ENCODE results near the gene STRBP.

The STRBP gene

GRCh38 chr9:123131258-123131657, 137.1 kb downstream of the STRBP start:
- no peak for DNase-seq (ENCODE audit: low read depth, low spot score)

- no peak for DNase-seq (ENCODE audit: low read depth, low spot score)
These were observed 139.0 kb downstream of the STRBP start for GRCh38 chr9:123129423-123129822.

DNA sequence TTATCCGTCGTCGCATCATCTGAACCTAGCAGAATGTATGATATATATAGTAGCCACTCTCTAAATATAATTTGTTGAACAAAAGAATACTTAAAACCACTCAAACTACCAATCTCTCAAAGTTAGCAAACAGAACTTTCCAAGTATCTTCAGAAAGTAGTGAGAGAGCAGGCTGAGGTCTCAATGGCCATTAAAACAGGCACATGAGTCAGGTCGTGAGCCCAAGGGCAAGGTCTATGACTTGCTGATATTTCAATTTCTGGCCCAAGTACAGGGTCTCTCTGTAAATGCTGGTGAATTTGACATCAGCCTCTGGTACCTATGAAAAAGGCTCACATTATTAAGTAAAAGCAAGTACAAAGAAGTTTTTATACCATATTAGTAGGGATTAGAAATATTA, 139.8 kb downstream of the STRBP start:
- no peak for DNase-seq (ENCODE audit: low read depth, low spot score)

DNA sequence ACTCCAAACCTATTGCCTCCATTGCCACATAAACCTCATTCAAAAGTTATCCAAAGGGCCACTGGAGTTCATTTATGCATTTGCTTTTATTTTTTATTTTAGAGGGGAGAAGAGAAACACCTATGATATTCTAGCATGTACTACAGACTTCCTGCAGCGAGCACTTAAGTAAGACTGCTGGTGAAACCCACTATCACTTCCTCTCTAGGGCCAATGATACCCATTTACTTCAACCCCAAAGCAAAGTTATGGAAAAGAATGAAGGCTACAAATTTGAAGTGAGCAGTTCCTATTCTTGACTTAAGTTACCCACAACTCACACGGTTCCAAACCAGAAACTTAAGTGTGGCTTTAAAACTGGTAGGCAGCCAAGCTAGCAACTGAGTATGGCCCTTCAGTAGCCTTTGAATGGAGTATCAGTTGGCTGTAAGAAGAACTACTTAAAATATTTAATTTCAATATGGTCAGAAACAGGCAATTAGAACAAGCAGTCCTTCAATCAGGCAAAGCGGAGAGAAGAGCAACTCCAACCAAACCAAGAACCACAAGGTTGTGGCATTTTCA, 140.8 kb downstream of the STRBP start:
- no peak for DNase-seq (ENCODE audit: low read depth, low spot score)

DNA sequence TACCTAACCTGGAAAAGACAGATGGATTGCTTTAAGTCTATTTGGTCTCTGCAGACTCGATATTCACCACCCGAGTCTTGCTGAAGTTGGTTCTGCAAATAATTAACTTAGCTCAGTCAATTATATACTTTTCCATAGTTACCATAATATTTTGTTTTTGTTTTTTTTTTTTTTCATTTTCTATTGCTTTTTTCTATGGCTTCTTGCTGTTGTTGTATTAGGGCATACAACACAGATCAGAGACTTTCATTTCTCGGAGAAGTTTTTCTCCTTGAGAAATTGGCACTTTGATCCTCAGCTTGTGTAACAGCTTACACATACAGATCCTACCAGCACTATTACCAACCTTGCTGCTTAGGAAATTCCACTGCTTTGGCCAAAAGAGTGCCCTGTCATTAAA, 146.9 kb downstream of the STRBP start:
- DNase-seq (ENCODE audit: low read depth, low spot score): no peak

DNA sequence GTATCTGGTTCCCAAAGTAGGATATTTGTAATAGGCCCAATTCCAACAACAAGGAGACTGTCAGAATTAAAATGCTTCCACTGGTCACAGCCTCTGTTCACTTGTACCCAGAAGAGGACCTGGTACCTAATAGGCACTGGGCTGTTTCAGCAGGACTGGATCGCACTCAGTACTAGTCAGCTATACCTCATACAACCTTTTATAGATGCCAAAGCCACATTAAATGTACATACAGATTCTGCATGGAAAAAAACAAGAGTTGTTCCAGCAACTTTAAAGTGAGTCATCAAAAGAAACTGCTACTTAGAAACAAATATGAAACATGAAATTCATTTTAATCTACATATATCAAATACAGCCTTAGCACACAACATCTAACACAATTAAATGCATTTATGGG, 147.4 kb downstream of the STRBP start:
- no peak for DNase-seq (ENCODE audit: low read depth, low spot score)

- no peak for DNase-seq (ENCODE audit: low read depth, low spot score)
These were observed 148.3 kb downstream of the STRBP start for GRCh38 chr9:123120131-123120530.

GRCh38 chr9:123119566-123119965, 148.8 kb downstream of the STRBP start:
- no peak for DNase-seq (ENCODE audit: low read depth, low spot score)

DNA sequence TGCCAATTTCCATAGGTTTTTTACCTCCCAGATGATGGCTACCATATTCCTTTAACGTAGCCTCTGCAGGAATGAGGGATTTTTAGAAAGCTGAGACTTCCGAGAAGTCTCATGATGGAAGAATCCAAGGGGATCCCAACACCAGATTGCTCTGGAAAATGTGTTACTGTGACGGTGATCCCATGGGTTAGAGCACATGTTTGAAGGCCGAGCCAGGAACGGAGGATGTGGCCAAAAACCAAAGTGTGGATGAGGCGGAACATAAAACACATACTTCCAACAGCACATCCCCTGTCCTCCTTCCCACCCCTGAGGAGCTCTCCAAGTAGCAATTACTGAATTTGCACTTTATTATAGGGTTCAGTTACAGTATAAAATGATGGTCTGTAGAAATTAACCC, 152.3 kb downstream of the STRBP start:
- no peak for DNase-seq (ENCODE audit: low read depth, low spot score)

DNA sequence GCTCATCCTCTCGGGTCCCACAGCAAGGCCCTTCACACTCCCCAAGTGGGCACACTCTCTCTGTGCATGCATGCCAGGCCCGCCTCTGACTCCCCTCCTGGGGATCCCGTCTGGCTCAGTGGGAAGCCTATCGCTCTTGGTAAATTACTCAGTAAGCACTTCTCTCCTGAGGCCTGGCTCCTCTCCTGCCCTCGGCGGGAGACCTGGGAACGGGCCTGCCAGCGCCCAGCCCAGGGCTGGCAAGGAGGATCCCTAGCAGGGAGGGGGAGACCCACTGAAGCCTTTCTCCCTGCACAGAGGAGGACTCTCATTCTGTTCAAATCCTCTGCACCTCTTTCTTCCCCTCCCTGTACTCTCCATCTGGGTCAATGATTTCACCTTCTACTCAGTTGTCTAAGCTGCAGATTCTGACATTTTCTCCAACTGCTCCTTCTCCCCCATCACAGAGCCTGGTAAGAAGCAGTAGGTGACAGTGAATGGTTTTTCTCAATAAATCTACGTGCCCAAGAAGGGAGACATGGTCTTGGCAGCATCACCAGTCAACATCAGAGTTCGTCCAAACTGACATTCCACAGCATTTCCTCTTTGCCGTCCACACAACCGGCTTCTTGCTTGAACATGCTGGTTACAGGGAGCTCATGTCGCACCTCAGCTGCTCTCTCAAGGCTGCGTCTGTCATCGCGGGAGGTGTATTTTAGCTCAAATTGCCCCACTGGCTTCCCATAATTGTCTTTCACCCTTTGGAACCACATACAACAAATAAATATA, 153.1 kb downstream of the STRBP start:
- DNase-seq (ENCODE audit: low read depth, low spot score): no peak

GRCh38 chr9:123113185-123113584, 155.2 kb downstream of the STRBP start:
- no peak for DNase-seq (ENCODE audit: low read depth, low spot score)

DNA sequence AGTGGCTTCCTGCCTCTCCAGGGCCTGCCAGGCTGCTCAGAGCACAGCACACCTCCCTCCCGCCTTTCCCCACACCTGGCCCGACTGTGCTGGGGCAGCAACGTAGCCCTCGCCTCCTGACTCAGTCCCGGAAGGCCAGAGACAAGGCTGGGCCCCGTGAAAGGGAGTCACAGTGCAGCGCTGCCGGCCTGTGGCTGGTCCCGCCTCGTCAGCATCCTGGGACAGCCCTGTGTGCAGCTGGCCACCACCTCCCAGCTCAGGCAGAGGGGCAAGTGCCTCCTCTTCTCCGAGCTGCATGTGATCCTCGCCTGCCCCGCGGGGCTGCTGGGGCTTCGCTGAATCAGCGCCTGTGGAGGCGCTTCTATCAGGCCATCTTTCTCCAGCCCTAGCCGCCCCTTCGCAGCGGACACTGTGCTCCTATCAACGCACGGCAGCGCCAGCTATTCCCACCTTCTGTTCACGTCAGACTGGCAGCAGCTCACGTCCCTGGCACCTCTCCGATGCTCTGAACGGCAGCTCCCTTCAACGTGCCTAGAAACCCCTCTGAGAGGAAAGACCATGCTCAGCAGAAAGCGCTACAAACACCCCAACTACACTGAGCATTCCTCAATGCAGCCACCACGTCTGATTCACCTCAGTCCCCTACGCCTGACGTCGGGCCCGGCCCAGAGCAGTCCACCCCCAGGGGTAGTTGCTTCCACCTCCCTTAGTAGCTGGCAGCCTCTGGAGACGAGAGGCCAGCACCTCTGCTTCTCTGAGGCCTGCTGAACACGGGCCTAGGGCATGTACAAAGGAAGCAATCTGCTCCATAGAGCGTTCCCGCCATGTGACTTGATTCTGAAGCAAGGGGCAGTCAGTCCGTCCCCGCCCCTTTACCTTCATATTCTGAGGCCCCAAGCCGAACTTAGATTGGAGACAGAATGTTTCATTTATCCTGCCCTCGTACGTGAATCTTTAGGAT, 156.1 kb downstream of the STRBP start:
- no peak for DNase-seq (ENCODE audit: low read depth, low spot score)

GRCh38 chr9:123111427-123112014, 156.9 kb downstream of the STRBP start:
- no peak for DNase-seq (ENCODE audit: low read depth, low spot score)

GRCh38 chr9:123109540-123110279, 158.7 kb downstream of the STRBP start:
- DNase-seq (ENCODE audit: low read depth, low spot score): no peak

- DNase-seq (ENCODE audit: low read depth, low spot score): no peak
These were observed 159.4 kb downstream of the STRBP start for GRCh38 chr9:123108976-123109375.

- no peak for DNase-seq (ENCODE audit: low read depth, low spot score)
These were observed 160.6 kb downstream of the STRBP start for GRCh38 chr9:123107639-123108285.

- DNase-seq (ENCODE audit: low read depth, low spot score): no peak
These were observed 162.9 kb downstream of the STRBP start for GRCh38 chr9:123105490-123105889.

DNA sequence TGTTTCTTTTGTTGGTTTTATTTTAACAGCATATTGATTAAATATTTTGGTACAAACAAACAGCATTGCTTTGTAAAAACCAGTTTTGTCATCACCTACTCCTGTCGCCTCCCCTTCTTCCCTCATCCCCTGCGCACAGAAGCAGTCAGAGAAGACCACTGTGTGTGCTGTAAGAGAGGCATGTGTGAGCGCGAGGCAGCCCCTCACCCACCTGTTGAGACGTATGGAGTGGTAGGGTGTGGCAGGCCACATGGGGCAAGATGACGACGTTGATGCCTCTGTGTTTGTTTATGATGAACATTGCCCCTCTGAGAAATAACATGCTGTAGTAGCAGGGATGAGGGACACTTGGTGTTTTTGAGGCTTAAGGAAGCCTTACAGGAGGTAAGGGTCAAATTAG, 163.6 kb downstream of the STRBP start:
- DNase-seq (ENCODE audit: low read depth, low spot score): no peak

DNA sequence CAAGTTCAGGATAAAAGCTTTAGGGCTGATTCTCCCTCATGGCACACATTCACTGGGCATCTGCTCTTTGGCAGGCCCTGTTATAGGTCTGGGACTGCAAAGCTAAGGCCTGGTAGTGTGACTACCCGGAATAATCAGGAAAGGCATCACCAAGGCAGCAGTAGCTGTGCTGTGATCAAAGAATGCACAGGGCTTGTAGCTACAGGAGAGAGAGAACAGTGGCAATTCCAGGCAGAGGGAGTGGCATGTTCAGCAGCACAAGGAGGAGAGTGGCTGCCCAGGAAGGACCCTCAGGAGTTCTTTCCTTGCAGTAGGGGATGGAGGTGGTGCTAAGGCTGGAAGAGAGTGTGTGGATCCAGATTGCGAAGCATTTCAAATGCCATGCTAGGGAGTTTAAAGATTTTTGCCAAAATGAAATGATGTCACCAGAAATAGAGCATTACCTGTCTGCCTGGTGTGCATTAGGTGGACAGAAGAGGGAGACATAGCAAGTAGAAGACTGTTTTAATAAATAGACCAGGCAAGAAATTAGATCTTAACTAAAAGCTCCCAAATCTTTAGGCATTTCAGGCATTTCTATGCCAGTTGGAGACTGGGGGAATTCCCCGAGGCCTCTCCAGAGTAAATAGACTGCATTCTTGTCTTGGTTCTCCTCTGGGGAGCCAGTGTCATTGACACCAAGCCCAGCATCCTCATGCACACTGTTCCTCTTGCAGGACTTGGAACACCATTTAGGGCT, 165.8 kb downstream of the STRBP start:
- no peak for DNase-seq (ENCODE audit: low read depth, low spot score)

DNA sequence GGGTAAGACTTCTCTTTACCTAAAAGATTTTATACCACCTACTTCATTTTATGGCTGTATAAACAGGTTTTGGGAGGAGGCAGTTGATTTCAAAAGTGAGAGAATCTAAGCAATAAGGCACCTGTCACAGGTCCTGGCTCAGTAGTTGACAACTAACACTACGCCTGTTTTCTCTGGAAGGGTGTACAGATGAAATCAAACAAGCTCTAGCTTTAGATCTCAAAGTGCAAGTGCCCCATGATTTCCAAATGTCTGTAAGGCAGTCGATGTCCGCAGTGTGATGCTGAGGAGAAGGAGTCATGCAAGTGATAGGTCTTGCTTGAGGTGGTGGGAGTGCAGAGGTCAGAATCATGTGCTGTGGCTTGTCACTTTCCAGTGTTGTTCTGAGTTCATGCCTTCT, 168.8 kb downstream of the STRBP start:
- DNase-seq (ENCODE audit: low read depth, low spot score): no peak

All from brain pericyte (primary cell).